GM12875 (cell line): Measurements from ENCODE around the gene CASP5.
"Not testable (repeated sequence)": the region's sequence is repeated elsewhere in the genome, so short reads cannot be mapped to it uniquely, and the experiment has no call there.

ENCODE experiments used
- H3K4me3 ChIP-seq: one replicate; pipeline ENCODE4 v1.5.1; 2011; ENCODE audit warnings: low read depth, low read length, control low read depth
- CTCF ChIP-seq: IDR thresholded peaks from 2 replicates; pipeline ENCODE4 v1.5.1; 2011; ENCODE audit warnings: low read depth, mild to moderate bottlenecking, control low read depth, inconsistent platforms, low read length, moderate library complexity, borderline replicate concordance; ENCODE audit not compliant: insufficient read depth

CASP5 gene

GRCh38 chr11:105023003-105023402, at the start of gene CASP5:
CASP5 (minus strand) TSS chr11:105023168; CDS start chr11:105023136, 32 bp downstream.
- H3K4me3 ChIP-seq: no peak within 1 kb of the TSS
- no peak for TF ChIP-seq CTCF

- H3K4me3 ChIP-seq: not testable (repeated sequence)
Measured at GRCh38 chr11:105072080-105072479, 49.1 kb upstream of the CASP5 start.

- no peak for TF ChIP-seq CTCF
- no peak overlapping the region for H3K4me3 ChIP-seq
Measured at GRCh38 chr11:105071089-105071732, 48.2 kb upstream of the CASP5 start.

GRCh38 chr11:105070306-105070705, 47.3 kb upstream of the CASP5 start:
- no peak overlapping the region for H3K4me3 ChIP-seq
- TF ChIP-seq CTCF: no peak

- H3K4me3 ChIP-seq: not testable (repeated sequence)
Measured at GRCh38 chr11:105069749-105070148, 46.8 kb upstream of the CASP5 start.

- H3K4me3 ChIP-seq: not testable (repeated sequence)
Measured at GRCh38 chr11:105063245-105063941, 40.4 kb upstream of the CASP5 start.

GRCh38 chr11:105057432-105057831, 34.5 kb upstream of the CASP5 start:
- no peak for TF ChIP-seq CTCF
- H3K4me3 ChIP-seq: no peak overlapping the region

GRCh38 chr11:105056446-105056845, 33.5 kb upstream of the CASP5 start:
- TF ChIP-seq CTCF: no peak
- H3K4me3 ChIP-seq: no peak overlapping the region
